Measurements from ENCODE around the gene LRP3.
"Not testable (repeated sequence)": the region's sequence is repeated elsewhere in the genome, so short reads cannot be mapped to it uniquely, and the experiment has no call there.

LRP3 gene

GRCh38 chr19:33217881-33218280 is 23.8 kb downstream of the LRP3 start:
- no peak for DNase-seq (ENCODE audit: low read depth)
- H3K4me3 ChIP-seq (ENCODE audit: low read depth, low read length), result no peak overlapping the region
- TF ChIP-seq CTCF (IDR thresholded peaks at IDR 0.05; ENCODE audit: low read depth, low read length), result no peak

- peak; percentile 24 for TF ChIP-seq CTCF (IDR thresholded peaks at IDR 0.05; ENCODE audit: low read depth, low read length)
- no peak for TF ChIP-seq MYC (IDR thresholded peaks at IDR 0.05; ENCODE audit: low read depth, low read length)
- DNase-seq (ENCODE audit: low read depth), result peak; percentile 34
These were observed 25.2 kb downstream of the LRP3 start for GRCh38 chr19:33219261-33219815.

GRCh38 chr19:33220115-33220514 is 26.0 kb downstream of the LRP3 start:
- DNase-seq (ENCODE audit: low read depth), result no peak
- H3K4me3 ChIP-seq (ENCODE audit: low read depth, low read length), result no peak overlapping the region
- TF ChIP-seq CTCF (IDR thresholded peaks at IDR 0.05; ENCODE audit: low read depth, low read length) (no peak), MYC (IDR thresholded peaks at IDR 0.05; ENCODE audit: low read depth, low read length) (no peak)

More at GRCh38 chr19:33219261-33219815, 25.2 kb downstream of the LRP3 start:
- no peak overlapping the region for H3K4me3 ChIP-seq (ENCODE audit: low read depth, low read length)

- DNase-seq (ENCODE audit: low read depth), result no peak
- no peak for TF ChIP-seq MAX (IDR thresholded peaks at IDR 0.05; ENCODE audit: low read depth, low read length)
- TF ChIP-seq CTCF (IDR thresholded peaks at IDR 0.05; ENCODE audit: low read depth, low read length), result no peak
- TF ChIP-seq MYC (IDR thresholded peaks at IDR 0.05; ENCODE audit: low read depth, low read length), result no peak
- TF ChIP-seq POLR2A (IDR thresholded peaks at IDR 0.05; ENCODE audit: extremely low read depth, insufficient read length), result no peak
- H3K4me3 ChIP-seq (ENCODE audit: low read depth, low read length), result no peak overlapping the region
These were observed 26.6 kb downstream of the LRP3 start for GRCh38 chr19:33220735-33221134.

- H3K4me3 ChIP-seq (ENCODE audit: low read depth, low read length), result no peak overlapping the region
- DNase-seq (ENCODE audit: low read depth), result no peak
- TF ChIP-seq POLR2A (IDR thresholded peaks at IDR 0.05; ENCODE audit: extremely low read depth, insufficient read length), result no peak
These were observed 27.5 kb downstream of the LRP3 start for GRCh38 chr19:33221638-33222037.

GRCh38 chr19:33222255-33222654 is 28.1 kb downstream of the LRP3 start:
- DNase-seq (ENCODE audit: low read depth); H3K4me3 ChIP-seq (ENCODE audit: low read depth, low read length): not testable (repeated sequence)

GRCh38 chr19:33224694-33225457 is 30.7 kb downstream of the LRP3 start:
- no peak for DNase-seq (ENCODE audit: low read depth)
- H3K4me3 ChIP-seq (ENCODE audit: low read depth, low read length), result no peak overlapping the region
- TF ChIP-seq CTCF (IDR thresholded peaks at IDR 0.05; ENCODE audit: low read depth, low read length), result no peak
- TF ChIP-seq POLR2A (IDR thresholded peaks at IDR 0.05; ENCODE audit: extremely low read depth, insufficient read length), result no peak
- TF ChIP-seq MYC (IDR thresholded peaks at IDR 0.05; ENCODE audit: low read depth, low read length), result no peak
- no peak for TF ChIP-seq MAX (IDR thresholded peaks at IDR 0.05; ENCODE audit: low read depth, low read length)
